ENCODE results near the gene PON1. TPM values are rescaled to one million over a fixed set of nuclear protein-coding genes. Genes with fewer than 3 reads are reported as not detected.

The PON1 gene
- polyA plus RNA-seq, 1 donor from 2014 or later: 0.25 TPM

DNA sequence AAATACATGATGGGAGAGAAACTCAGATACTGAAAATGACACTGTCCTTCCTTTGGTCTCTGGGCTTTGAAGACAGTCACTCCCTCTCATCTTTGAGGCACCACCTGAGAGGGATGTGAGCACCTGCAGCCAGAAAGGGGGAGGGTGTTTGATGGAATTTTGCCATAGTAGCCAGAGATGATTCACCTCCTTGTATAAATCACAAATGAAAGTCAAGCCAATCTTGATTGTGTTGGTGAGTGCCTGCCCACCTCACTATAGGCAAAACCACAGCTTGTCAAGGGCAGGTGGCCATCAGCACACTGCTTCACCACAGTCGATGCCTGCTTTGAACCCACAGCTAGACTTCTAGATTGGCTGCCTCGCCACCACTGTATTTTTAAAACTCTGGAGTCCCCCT lies 48.2 kb downstream of the PON1 start:
- Histone ChIP-seq H2AFZ (ENCODE audit: low read depth, low read length) (no peak overlapping the region), H3K9ac (ENCODE audit: low read length) (no peak overlapping the region), H3K4me2 (ENCODE audit: low read length) (no peak overlapping the region), H4K20me1 (ENCODE audit: insufficient read depth) (no peaks in the 10 kb centered on the region), H3K79me2 (replicated peaks; ENCODE audit: insufficient read depth, low read length) (no peaks in the 10 kb centered on the region), H3K9me3 (ENCODE audit: low read length) (no peaks in the 10 kb centered on the region), H3K36me3 (ENCODE audit: insufficient read depth, low read length) (peaks cover 6% of the 10 kb centered on the region), H3K27ac (ENCODE audit: low read length) (no peak overlapping the region), H3K4me3 (ENCODE audit: low read length) (no peak overlapping the region), H3K9me2 (ENCODE audit: insufficient read depth, low read length) (no peaks in the 10 kb centered on the region), H3F3A (ENCODE audit: insufficient read depth, low read length, poor library complexity, severe bottlenecking) (no peaks in the 10 kb centered on the region), H3K27me3 (ENCODE audit: insufficient read depth, low read depth, low read length) (no peaks in the 10 kb centered on the region)
- TF ChIP-seq MXI1 (conservative IDR thresholded peaks at IDR 0.05; ENCODE audit: poor library complexity, severe bottlenecking) (no peak), SMC3 (conservative IDR thresholded peaks at IDR 0.05; ENCODE audit: poor library complexity) (no peak), EZH2 (IDR thresholded peaks at IDR 0.05; ENCODE audit: borderline replicate concordance, insufficient read depth, low read length, poor library complexity, severe bottlenecking) (no peak), EP300 (conservative IDR thresholded peaks at IDR 0.05; ENCODE audit: poor library complexity, severe bottlenecking) (no peak), TAF1 (IDR thresholded peaks at IDR 0.05; ENCODE audit: low read depth) (no peak), RAD21 (conservative IDR thresholded peaks at IDR 0.05) (no peak), POLR2AphosphoS5 (IDR thresholded peaks at IDR 0.05) (no peak)
- TF ChIP-seq, protein P1, sequence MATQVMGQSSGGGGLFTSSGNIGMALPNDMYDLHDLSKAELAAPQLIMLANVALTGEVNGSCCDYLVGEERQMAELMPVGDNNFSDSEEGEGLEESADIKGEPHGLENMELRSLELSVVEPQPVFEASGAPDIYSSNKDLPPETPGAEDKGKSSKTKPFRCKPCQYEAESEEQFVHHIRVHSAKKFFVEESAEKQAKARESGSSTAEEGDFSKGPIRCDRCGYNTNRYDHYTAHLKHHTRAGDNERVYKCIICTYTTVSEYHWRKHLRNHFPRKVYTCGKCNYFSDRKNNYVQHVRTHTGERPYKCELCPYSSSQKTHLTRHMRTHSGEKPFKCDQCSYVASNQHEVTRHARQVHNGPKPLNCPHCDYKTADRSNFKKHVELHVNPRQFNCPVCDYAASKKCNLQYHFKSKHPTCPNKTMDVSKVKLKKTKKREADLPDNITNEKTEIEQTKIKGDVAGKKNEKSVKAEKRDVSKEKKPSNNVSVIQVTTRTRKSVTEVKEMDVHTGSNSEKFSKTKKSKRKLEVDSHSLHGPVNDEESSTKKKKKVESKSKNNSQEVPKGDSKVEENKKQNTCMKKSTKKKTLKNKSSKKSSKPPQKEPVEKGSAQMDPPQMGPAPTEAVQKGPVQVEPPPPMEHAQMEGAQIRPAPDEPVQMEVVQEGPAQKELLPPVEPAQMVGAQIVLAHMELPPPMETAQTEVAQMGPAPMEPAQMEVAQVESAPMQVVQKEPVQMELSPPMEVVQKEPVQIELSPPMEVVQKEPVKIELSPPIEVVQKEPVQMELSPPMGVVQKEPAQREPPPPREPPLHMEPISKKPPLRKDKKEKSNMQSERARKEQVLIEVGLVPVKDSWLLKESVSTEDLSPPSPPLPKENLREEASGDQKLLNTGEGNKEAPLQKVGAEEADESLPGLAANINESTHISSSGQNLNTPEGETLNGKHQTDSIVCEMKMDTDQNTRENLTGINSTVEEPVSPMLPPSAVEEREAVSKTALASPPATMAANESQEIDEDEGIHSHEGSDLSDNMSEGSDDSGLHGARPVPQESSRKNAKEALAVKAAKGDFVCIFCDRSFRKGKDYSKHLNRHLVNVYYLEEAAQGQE (IDR thresholded peaks at IDR 0.05; ENCODE audit: borderline replicate concordance): no peak
- TF ChIP-seq, protein P2, sequence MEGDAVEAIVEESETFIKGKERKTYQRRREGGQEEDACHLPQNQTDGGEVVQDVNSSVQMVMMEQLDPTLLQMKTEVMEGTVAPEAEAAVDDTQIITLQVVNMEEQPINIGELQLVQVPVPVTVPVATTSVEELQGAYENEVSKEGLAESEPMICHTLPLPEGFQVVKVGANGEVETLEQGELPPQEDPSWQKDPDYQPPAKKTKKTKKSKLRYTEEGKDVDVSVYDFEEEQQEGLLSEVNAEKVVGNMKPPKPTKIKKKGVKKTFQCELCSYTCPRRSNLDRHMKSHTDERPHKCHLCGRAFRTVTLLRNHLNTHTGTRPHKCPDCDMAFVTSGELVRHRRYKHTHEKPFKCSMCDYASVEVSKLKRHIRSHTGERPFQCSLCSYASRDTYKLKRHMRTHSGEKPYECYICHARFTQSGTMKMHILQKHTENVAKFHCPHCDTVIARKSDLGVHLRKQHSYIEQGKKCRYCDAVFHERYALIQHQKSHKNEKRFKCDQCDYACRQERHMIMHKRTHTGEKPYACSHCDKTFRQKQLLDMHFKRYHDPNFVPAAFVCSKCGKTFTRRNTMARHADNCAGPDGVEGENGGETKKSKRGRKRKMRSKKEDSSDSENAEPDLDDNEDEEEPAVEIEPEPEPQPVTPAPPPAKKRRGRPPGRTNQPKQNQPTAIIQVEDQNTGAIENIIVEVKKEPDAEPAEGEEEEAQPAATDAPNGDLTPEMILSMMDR (IDR thresholded peaks at IDR 0.05; ENCODE audit: poor library complexity, severe bottlenecking): no peak

DNA sequence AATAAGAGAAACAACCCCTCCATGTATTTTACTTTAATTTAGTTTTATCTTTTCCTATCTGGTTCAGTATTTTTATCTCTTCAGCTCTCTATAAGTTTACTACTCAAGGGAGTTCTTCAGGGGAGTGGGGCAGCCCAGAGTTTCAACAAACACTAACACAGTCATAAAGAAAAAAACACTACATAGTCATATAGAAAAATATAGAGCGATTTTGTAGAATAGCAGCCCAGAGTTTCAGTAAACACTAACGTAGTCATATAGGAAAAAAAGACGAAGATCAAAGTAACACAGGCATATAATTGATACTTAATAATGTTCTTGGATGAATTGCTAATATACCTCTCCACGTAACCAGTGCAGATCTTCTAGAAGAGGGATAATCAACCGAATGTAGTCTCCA lies 54.7 kb downstream of the PON1 start:
- Histone ChIP-seq H3K9me3 (ENCODE audit: low read length) (no peaks in the 10 kb centered on the region), H2AFZ (ENCODE audit: low read depth, low read length) (no peak overlapping the region), H3K4me3 (ENCODE audit: low read length) (no peak overlapping the region), H3K9me2 (ENCODE audit: insufficient read depth, low read length) (no peaks in the 10 kb centered on the region), H3K27me3 (ENCODE audit: insufficient read depth, low read depth, low read length) (no peaks in the 10 kb centered on the region), H3K4me2 (ENCODE audit: low read length) (no peak overlapping the region), H3K36me3 (ENCODE audit: insufficient read depth, low read length) (peaks cover 4% of the 10 kb centered on the region), H3K79me2 (replicated peaks; ENCODE audit: insufficient read depth, low read length) (no peaks in the 10 kb centered on the region), H3K9ac (ENCODE audit: low read length) (no peak overlapping the region), H3F3A (ENCODE audit: insufficient read depth, low read length, poor library complexity, severe bottlenecking) (no peaks in the 10 kb centered on the region), H4K20me1 (ENCODE audit: insufficient read depth) (no peaks in the 10 kb centered on the region), H3K27ac (ENCODE audit: low read length) (no peak overlapping the region)
- TF ChIP-seq TAF1 (IDR thresholded peaks at IDR 0.05; ENCODE audit: low read depth): no peak
- TF ChIP-seq, protein P2 (IDR thresholded peaks at IDR 0.05; ENCODE audit: poor library complexity, severe bottlenecking): no peak

Data from neural cell (in vitro differentiated cells).